GM12891 (cell line): Measurements from ENCODE around the gene ACBD6.

Source experiments
- POLR2A ChIP-seq: IDR thresholded peaks from 2 replicates; pipeline ENCODE4 v1.6.1; 2011; ENCODE audit warnings: low read depth, low read length, control low read depth
- POLR2AphosphoS5 ChIP-seq: IDR thresholded peaks from 2 replicates; pipeline ENCODE4 v1.6.1; 2011; ENCODE audit warnings: low read depth, low read length, control low read depth
- POU2F2 ChIP-seq: IDR thresholded peaks from 2 replicates; pipeline ENCODE4 v1.6.1; 2011; ENCODE audit warnings: low read depth, mild to moderate bottlenecking, control low read depth, low read length, moderate library complexity
- TAF1 ChIP-seq: IDR thresholded peaks from 2 replicates; pipeline ENCODE4 v1.6.1; 2011; ENCODE audit warnings: low read depth, low read length, control low read depth

DNA sequence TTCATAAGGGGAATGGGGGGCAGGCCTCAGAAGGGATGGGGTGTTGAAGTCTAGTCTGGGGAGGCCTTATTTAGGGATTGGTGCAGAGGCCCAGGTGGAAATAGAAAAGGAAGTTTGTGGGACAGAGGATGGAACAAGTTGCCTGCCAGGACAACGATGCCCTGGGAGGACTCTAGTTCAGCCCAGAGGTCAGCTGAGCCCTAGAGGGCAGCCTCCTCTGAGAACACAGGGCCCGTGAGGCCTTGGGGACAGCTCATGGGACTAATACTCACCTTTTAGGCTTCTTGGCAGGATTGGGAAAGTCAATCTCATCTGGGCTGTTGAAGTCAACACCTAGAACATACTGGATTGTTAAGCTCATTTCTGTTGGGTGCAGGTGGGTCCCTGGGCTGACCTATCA is 229.3 kb downstream of the ACBD6 start:
- TF ChIP-seq TAF1 = no peak
- no peak for TF ChIP-seq POLR2AphosphoS5
- TF ChIP-seq POLR2A = no peak
- no peak for TF ChIP-seq POU2F2
